Measurements from ENCODE around the gene NAALADL2.

DNA sequence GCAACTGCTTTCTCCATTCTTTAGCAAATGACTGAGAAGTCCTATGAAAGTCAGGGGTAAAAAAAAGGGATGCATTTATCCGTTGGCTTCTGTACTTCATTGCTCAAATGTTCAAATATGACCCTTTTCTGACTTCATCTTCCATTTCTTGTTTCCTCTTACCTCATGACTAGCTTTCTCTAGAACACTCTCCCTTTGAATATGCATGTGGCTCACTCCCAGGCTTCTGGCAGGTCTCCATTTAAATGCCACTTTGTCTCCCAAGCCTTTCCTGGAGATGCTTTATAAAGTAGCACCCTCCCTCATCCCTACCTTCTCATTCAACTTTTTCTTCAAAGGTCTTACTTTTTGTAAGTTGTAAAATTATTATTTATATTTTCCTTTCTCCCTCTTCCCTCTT is 781.8 kb downstream of the NAALADL2 start:
- TF ChIP-seq POLR2AphosphoS5 (IDR thresholded peaks at IDR 0.05; ENCODE audit: borderline replicate concordance, low read depth, low read length) = no peak
- no peak for TF ChIP-seq EZH2 (IDR thresholded peaks at IDR 0.05)
- TF ChIP-seq FOXP2 (optimal IDR thresholded peaks at IDR 0.05; ENCODE audit: control extremely low read depth, extremely low read length, insufficient read depth) = no peak
